ENCODE data around the gene PBX1. TPM values are rescaled to one million over a fixed set of nuclear protein-coding genes. Genes with fewer than 3 reads are reported as not detected.

The PBX1 gene
- total and polyA plus RNA-seq, 2 experiments from 2014 or later: 40.0 to 104 TPM

DNA sequence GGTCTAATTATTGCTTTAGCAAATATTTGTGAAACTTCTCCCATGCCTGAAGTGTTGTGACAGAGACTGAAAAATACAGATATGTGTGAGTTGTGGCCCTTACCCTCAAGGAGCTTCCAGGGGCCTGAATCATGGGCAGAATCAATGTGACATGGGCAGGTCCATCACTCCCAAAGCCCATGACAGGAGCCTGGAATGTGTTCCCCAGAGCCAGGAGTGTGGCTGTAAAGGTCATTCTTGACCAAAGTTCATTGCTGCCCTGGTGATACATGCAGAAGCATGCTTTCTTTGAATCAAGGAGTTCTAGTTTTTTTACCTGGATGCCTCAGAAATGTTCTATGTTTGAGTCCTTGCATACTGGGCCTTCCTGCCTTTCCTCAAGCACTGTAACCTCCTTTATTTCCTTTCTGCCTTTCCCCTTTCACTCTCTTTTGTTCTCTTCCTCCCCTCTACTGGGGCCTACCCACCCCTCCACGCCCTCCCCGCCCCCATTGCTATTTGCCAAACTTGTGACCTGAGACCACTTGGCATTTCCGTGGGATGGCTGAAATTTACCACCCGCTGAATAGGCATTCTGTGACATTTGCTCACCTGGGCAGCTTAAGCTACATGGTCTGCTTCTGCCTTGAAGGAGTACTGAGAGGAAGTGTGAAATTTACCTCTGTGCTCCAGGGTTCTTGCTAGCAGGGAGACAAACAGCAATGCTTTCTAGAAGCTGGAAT lies 19.7 kb downstream of the PBX1 start:
- Histone ChIP-seq H3K4me1 (ENCODE audit: insufficient read depth) (peaks cover 67% of the 10 kb centered on the region), H3F3A (replicated peaks; ENCODE audit: low read depth) (peaks cover 11% of the 10 kb centered on the region; the same call in 1 of the 2 replicates), H3K79me2 (replicated peaks; ENCODE audit: insufficient read depth) (peaks cover 91% of the 10 kb centered on the region), H3K27ac (ENCODE audit: low read depth) (peak overlapping the region; percentile 75), H2AFZ (no peak overlapping the region), H3K36me3 (ENCODE audit: insufficient read depth) (no peaks in the 10 kb centered on the region), H3K4me2 (peak overlapping the region; percentile 84), H3K27me3 (ENCODE audit: insufficient read depth) (no peaks in the 10 kb centered on the region), H3K4me3 (peak overlapping the region; percentile 54; the same call in 1 of the 2 replicates), H3K9me2 (ENCODE audit: insufficient read depth) (peaks cover 3% of the 10 kb centered on the region; the same call in 1 of the 2 replicates), H4K20me1 (replicated peaks; ENCODE audit: insufficient read depth) (0 out of 2 replicates have a peak, but pooled peaks cover 7% of the 10 kb centered on the region)
- TF ChIP-seq POLR2AphosphoS5 (IDR thresholded peaks at IDR 0.05; ENCODE audit: low read depth) (no peak), EZH2phosphoT487 (IDR thresholded peaks at IDR 0.05; ENCODE audit: unreplicated experiment) (no peak), ZNF462 (CRISPR knock-in tag; IDR thresholded peaks at IDR 0.05) (no peak), EZH2 (IDR thresholded peaks at IDR 0.05; ENCODE audit: low read depth, unreplicated experiment) (no peak), ZNF114 (CRISPR knock-in tag; IDR thresholded peaks at IDR 0.05) (no peak), ZNF331 (CRISPR knock-in tag; IDR thresholded peaks at IDR 0.05; ENCODE audit: low read depth) (no peak), STAT1 (IDR thresholded peaks at IDR 0.05; ENCODE audit: unreplicated experiment) (no peak), CREB1 (CRISPR knock-in tag; IDR thresholded peaks at IDR 0.05; ENCODE audit: low read depth) (no peak), REST (IDR thresholded peaks at IDR 0.05; ENCODE audit: unreplicated experiment) (no peak), JUNB (IDR thresholded peaks at IDR 0.05; ENCODE audit: unreplicated experiment) (no peak), NANOG (IDR thresholded peaks at IDR 0.05; ENCODE audit: borderline replicate concordance) (no peak)
- TF ChIP-seq, protein P1, sequence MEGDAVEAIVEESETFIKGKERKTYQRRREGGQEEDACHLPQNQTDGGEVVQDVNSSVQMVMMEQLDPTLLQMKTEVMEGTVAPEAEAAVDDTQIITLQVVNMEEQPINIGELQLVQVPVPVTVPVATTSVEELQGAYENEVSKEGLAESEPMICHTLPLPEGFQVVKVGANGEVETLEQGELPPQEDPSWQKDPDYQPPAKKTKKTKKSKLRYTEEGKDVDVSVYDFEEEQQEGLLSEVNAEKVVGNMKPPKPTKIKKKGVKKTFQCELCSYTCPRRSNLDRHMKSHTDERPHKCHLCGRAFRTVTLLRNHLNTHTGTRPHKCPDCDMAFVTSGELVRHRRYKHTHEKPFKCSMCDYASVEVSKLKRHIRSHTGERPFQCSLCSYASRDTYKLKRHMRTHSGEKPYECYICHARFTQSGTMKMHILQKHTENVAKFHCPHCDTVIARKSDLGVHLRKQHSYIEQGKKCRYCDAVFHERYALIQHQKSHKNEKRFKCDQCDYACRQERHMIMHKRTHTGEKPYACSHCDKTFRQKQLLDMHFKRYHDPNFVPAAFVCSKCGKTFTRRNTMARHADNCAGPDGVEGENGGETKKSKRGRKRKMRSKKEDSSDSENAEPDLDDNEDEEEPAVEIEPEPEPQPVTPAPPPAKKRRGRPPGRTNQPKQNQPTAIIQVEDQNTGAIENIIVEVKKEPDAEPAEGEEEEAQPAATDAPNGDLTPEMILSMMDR (conservative IDR thresholded peaks at IDR 0.05; ENCODE audit: low read depth in 2 of 2): no peak
- TF ChIP-seq, protein P2, sequence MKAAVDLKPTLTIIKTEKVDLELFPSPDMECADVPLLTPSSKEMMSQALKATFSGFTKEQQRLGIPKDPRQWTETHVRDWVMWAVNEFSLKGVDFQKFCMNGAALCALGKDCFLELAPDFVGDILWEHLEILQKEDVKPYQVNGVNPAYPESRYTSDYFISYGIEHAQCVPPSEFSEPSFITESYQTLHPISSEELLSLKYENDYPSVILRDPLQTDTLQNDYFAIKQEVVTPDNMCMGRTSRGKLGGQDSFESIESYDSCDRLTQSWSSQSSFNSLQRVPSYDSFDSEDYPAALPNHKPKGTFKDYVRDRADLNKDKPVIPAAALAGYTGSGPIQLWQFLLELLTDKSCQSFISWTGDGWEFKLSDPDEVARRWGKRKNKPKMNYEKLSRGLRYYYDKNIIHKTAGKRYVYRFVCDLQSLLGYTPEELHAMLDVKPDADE (IDR thresholded peaks at IDR 0.05): no peak
- peak overlapping the region; percentile 31; the same call in 2 of the 3 replicates for H3K4me3 Mint-ChIP-seq
- peaks cover 72% of the 10 kb centered on the region for H3K4me1 Mint-ChIP-seq
- H3K9me3 Mint-ChIP-seq: no peaks in the 10 kb centered on the region
- peaks cover 10% of the 10 kb centered on the region for H3K27me3 Mint-ChIP-seq (ENCODE audit: insufficient read depth, low read depth, poor library complexity)
- peaks cover 34% of the 10 kb centered on the region for H3K36me3 Mint-ChIP-seq (ENCODE audit: low read depth)
- H3K27ac Mint-ChIP-seq: peak overlapping the region; percentile 87
- ATAC-seq (no peak), DNase-seq (ENCODE audit: low spot score) (peak; percentile 41)

All from GM23338 (cell line).